Naive thymus-derived CD4-positive, alpha-beta T cell (primary cell): ENCODE measurements around the gene PAK4. TPM values are rescaled to one million over a fixed set of nuclear protein-coding genes. Genes with fewer than 3 reads are reported as not detected.

ENCODE experiments used
- ATAC-seq: fragments of 150-1000 bp; cut with Tn5 transposase; 2 replicates; pipeline ENCODE4 v1.10.0; 2021; ENCODE audit warnings: mild to moderate bottlenecking, moderate library complexity
- CTCF ChIA-PET: fragments of 350-600 bp; sonication (Branson Sonifier 250); formaldehyde crosslinking; loops from one replicate; lab custom pipeline; 2021; ENCODE audit warnings: antibody characterized with exemption; lab: Charles Lee
- POLR2A ChIA-PET: fragments of 350-600 bp; sonication (Branson Sonifier 250); formaldehyde crosslinking; loops from one replicate; lab custom pipeline; 2021; ENCODE audit warnings: antibody characterized with exemption, inconsistent platforms; lab: Charles Lee
- DNase-seq, 9 donors: peaks; one replicate each; pipeline versions ENCODE4 v3.0.0 to v3.0.0-alpha.2; 2020 to 2022; ENCODE audit warnings: mixed read lengths in 1 of 9
- H3K27ac ChIP-seq: one replicate; pipeline ENCODE4 v1.7.0; 2013; ENCODE audit warnings: mild to moderate bottlenecking, low read depth, low read length, moderate library complexity
- H3K27me3 ChIP-seq, 2 donors: one replicate each; pipeline ENCODE4 v1.7.0; 2013; ENCODE audit warnings: low read length in 2 of 2, mild to moderate bottlenecking in 2 of 2, moderate library complexity in 2 of 2; ENCODE audit not compliant: control insufficient read depth in 2 of 2, insufficient read depth in 2 of 2
- H3K36me3 ChIP-seq, 3 experiments: 1 replicate in 2 of 3; 2 replicates in 1 of 3; pipeline ENCODE4 v1.7.0; 2013; ENCODE audit warnings: low read length in 3 of 3, mild to moderate bottlenecking in 3 of 3, moderate library complexity in 1 of 3; ENCODE audit not compliant: insufficient read depth in 3 of 3, control insufficient read depth in 2 of 3
- H3K4me1 ChIP-seq, 2 donors: one replicate each; pipeline ENCODE4 v1.7.0; 2013; ENCODE audit warnings: low read length in 2 of 2, mild to moderate bottlenecking in 2 of 2, moderate library complexity in 1 of 2; ENCODE audit not compliant: control insufficient read depth in 2 of 2, insufficient read depth in 2 of 2
- H3K4me3 ChIP-seq: 2 replicates; pipeline ENCODE4 v1.7.0; 2013; ENCODE audit warnings: mild to moderate bottlenecking, low read length
- H3K9me3 ChIP-seq, 3 experiments: 1 replicate in 2 of 3; 2 replicates in 1 of 3; pipeline ENCODE4 v1.7.0; 2013; ENCODE audit warnings: low read length in 3 of 3; ENCODE audit not compliant: control insufficient read depth in 2 of 3
- H3K27ac Mint-ChIP-seq, 9 donors: one replicate each; pipeline ENCODE4 v1.8.0; 2020 to 2022; ENCODE audit warnings: mixed read lengths in 9 of 9, mild to moderate bottlenecking in 8 of 9, moderate library complexity in 5 of 9, inconsistent platforms in 2 of 9
- H3K27me3 Mint-ChIP-seq, 5 donors: one replicate each; pipeline ENCODE4 v1.8.0; 2021 to 2022; ENCODE audit warnings: mixed read lengths in 5 of 5, mild to moderate bottlenecking in 1 of 5
- H3K36me3 Mint-ChIP-seq, 5 donors: one replicate each; pipeline ENCODE4 v1.8.0; 2020 to 2022; ENCODE audit warnings: mixed read lengths in 5 of 5, mild to moderate bottlenecking in 3 of 5, inconsistent platforms in 1 of 5
- H3K4me1 Mint-ChIP-seq, 7 donors: one replicate each; pipeline ENCODE4 v1.8.0; 2020 to 2022; ENCODE audit warnings: mixed read lengths in 7 of 7, mild to moderate bottlenecking in 3 of 7, inconsistent platforms in 1 of 7
- H3K4me3 Mint-ChIP-seq, 10 donors: one replicate each; pipeline ENCODE4 v1.8.0; 2020 to 2022; ENCODE audit warnings: mild to moderate bottlenecking in 10 of 10, mixed read lengths in 10 of 10, moderate library complexity in 6 of 10, inconsistent platforms in 2 of 10
- H3K9me3 Mint-ChIP-seq, 11 donors: one replicate each; pipeline ENCODE4 v1.8.0; 2020 to 2022; ENCODE audit warnings: mixed read lengths in 11 of 11, mild to moderate bottlenecking in 4 of 11, inconsistent platforms in 1 of 11, moderate library complexity in 1 of 11
- intact Hi-C, 2 donors: fragments of 100-400 bp; cut with micrococcal nuclease; formaldehyde crosslinking; loops; one replicate each; pipeline ENCODE4 v1.15.1; 2023
- polyA plus RNA-seq, 2 donors: library from polyadenylated mRNA; unstranded; fragments of 300-500 nt; fragmentation: Illumina TruSeq; gene quantifications; one replicate each; pipeline ENCODE4 v1.2.3, GENCODE V29; 2021
- total RNA-seq, 6 experiments: library from RNA in 5 of 6; stranded (reverse) in 5 of 6; gene quantifications; 1 replicate in 5 of 6; 2 replicates in 1 of 6; pipeline ENCODE4 v1.2.3 and lab custom pipeline; 2021 to 2026

Gene PAK4
- total and polyA plus RNA-seq, 7 experiments from 2014 or later = 1.0 to 17.5 (median 10.4) TPM

DNA sequence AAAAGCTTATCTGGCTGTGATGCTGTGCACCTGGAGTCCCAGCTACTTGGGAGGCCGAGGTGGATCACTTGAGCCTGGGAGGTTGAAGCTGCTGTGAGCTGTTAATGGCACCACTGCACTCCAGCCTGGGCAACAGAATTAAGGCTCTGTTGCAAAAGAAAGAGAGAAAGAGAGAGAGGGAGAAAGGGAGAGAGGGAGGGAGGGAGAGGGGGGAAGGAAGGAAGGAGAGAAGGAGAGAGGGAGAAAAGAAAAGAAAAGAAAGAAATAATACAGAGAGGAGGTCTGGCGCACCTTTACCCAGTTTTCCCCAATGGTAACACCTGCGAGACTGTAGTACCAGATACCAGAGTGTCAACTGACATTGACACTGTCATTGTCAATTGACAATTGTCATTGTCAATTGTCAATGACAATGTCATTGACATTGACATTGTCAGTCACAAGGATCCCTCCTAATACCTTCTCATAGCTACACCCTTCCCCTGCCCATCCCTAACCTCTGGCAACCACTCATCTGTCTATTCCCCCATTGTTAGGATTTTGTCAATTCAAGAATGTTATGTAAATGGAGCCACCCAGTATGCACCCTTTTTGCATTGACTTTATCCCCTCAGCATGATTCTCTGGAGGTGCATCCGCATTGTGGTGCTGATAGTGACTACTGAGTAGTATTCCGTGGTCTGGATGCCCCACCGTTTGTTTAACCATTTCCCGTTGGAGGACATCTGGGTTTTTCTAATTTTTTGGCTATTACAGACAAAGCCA, 21.3 kb downstream of the PAK4 start:
- CTCF ChIA-PET = no interaction called here

GRCh38 chr19:39147480-39147879, 21.9 kb downstream of the PAK4 start:
- no peaks in the 10 kb centered on the region for H3K9me3 Mint-ChIP-seq
- Histone ChIP-seq H3K27me3 (no peaks in the 10 kb centered on the region), H3K27ac (no peak overlapping the region), H3K36me3 (peaks cover 0 to 5% (median 0%) of the 10 kb centered on the region in 3 experiments), H3K9me3 (no peaks in the 10 kb centered on the region), H3K4me1 (no peaks in the 10 kb centered on the region), H3K4me3 (no peak overlapping the region)
- H3K4me3 Mint-ChIP-seq = no peak overlapping the region
- H3K36me3 Mint-ChIP-seq = peaks cover 0 to 4% (median 0%) of the 10 kb centered on the region in 5 donors
- ChIA-PET POLR2A (no interaction called here), CTCF (no interaction called here)
- H3K27ac Mint-ChIP-seq = peak overlapping the region in 2 of 9 donors; percentile 19 to 30
- H3K4me1 Mint-ChIP-seq = peaks cover 3 to 45% (median 35%) of the 10 kb centered on the region in 7 donors
- no peaks in the 10 kb centered on the region for H3K27me3 Mint-ChIP-seq
- intact Hi-C loops = no loop called here
- no peak for DNase-seq
- no peak for ATAC-seq

More for the DNA sequence above, 21.3 kb downstream of the PAK4 start:
- Mint-ChIP-seq H3K9me3 (no peaks in the 10 kb centered on the region), H3K36me3 (peaks cover 0 to 4% (median 0%) of the 10 kb centered on the region in 5 donors), H3K27me3 (no peaks in the 10 kb centered on the region), H3K4me3 (no peak overlapping the region), H3K27ac (peak overlapping the region in 2 of 9 donors; percentile 30 to 38), H3K4me1 (peaks cover 3 to 46% (median 34%) of the 10 kb centered on the region in 7 donors)
- H3K4me3 ChIP-seq = no peak overlapping the region
- H3K4me1 ChIP-seq = no peaks in the 10 kb centered on the region
- intact Hi-C loops = no loop called here
- DNase-seq (no peak), ATAC-seq (no peak)
- POLR2A ChIA-PET = no interaction called here
- no peaks in the 10 kb centered on the region for H3K9me3 ChIP-seq
- H3K27ac ChIP-seq = no peak overlapping the region
- no peaks in the 10 kb centered on the region for H3K27me3 ChIP-seq
- H3K36me3 ChIP-seq = peaks cover 0 to 5% (median 0%) of the 10 kb centered on the region in 3 experiments

- H3K4me1 Mint-ChIP-seq = peaks cover 6 to 43% (median 33%) of the 10 kb centered on the region in 7 donors
- no peak for DNase-seq
- POLR2A ChIA-PET = no interaction called here
Observed at GRCh38 chr19:39148939-39149529, 23.4 kb downstream of the PAK4 start.

GRCh38 chr19:39150235-39150634, 24.6 kb downstream of the PAK4 start:
- H3K9me3 ChIP-seq = no peaks in the 10 kb centered on the region
- H3K4me3 ChIP-seq = no peak overlapping the region
- H3K27ac ChIP-seq = no peak overlapping the region
- Mint-ChIP-seq H3K4me3 (no peak overlapping the region), H3K27me3 (no peaks in the 10 kb centered on the region), H3K27ac (peak overlapping the region in 1 of 9 donors; percentile 12), H3K36me3 (peaks cover 0 to 10% (median 3%) of the 10 kb centered on the region in 5 donors), H3K4me1 (peaks cover 11 to 40% (median 25%) of the 10 kb centered on the region in 7 donors), H3K9me3 (no peaks in the 10 kb centered on the region)
- DNase-seq (no peak), ATAC-seq (no peak)
- intact Hi-C loops = no loop called here
- no peaks in the 10 kb centered on the region for H3K4me1 ChIP-seq
- ChIA-PET POLR2A (no interaction called here), CTCF (no interaction called here)
- no peaks in the 10 kb centered on the region for H3K27me3 ChIP-seq
- peaks cover 0 to 5% (median 0%) of the 10 kb centered on the region in 3 experiments for H3K36me3 ChIP-seq

More at GRCh38 chr19:39148939-39149529, 23.4 kb downstream of the PAK4 start:
- CTCF ChIA-PET = no interaction called here
- no peak for ATAC-seq
- H3K27me3 ChIP-seq = no peaks in the 10 kb centered on the region
- peaks cover 0 to 9% (median 3%) of the 10 kb centered on the region in 5 donors for H3K36me3 Mint-ChIP-seq
- H3K36me3 ChIP-seq = peaks cover 0 to 5% (median 0%) of the 10 kb centered on the region in 3 experiments
- H3K27ac ChIP-seq = no peak overlapping the region
- H3K4me3 ChIP-seq = no peak overlapping the region
- H3K9me3 ChIP-seq = no peaks in the 10 kb centered on the region
- no peaks in the 10 kb centered on the region for H3K27me3 Mint-ChIP-seq
- H3K27ac Mint-ChIP-seq = peak overlapping the region in 1 of 9 donors; percentile 41
- intact Hi-C loops = no loop called here
- H3K4me3 Mint-ChIP-seq = no peak overlapping the region
- H3K9me3 Mint-ChIP-seq = no peaks in the 10 kb centered on the region
- no peaks in the 10 kb centered on the region for H3K4me1 ChIP-seq

GRCh38 chr19:39150807-39151600, 25.4 kb downstream of the PAK4 start:
- ATAC-seq = no peak
- Histone ChIP-seq H3K4me3 (no peak overlapping the region), H3K9me3 (no peaks in the 10 kb centered on the region), H3K4me1 (no peaks in the 10 kb centered on the region), H3K27me3 (no peaks in the 10 kb centered on the region), H3K36me3 (peaks cover 0 to 5% (median 0%) of the 10 kb centered on the region in 3 experiments), H3K27ac (no peak overlapping the region)
- peaks cover 14 to 38% (median 29%) of the 10 kb centered on the region in 7 donors for H3K4me1 Mint-ChIP-seq
- peaks cover 0 to 10% (median 3%) of the 10 kb centered on the region in 5 donors for H3K36me3 Mint-ChIP-seq
- no peaks in the 10 kb centered on the region for H3K9me3 Mint-ChIP-seq
- H3K27ac Mint-ChIP-seq = peak overlapping the region in 1 of 9 donors; percentile 9
- DNase-seq = no peak
- CTCF ChIA-PET = no interaction called here
- H3K4me3 Mint-ChIP-seq = no peak overlapping the region
- H3K27me3 Mint-ChIP-seq = no peaks in the 10 kb centered on the region
- intact Hi-C loops = no loop called here
- POLR2A ChIA-PET = no interaction called here

DNA sequence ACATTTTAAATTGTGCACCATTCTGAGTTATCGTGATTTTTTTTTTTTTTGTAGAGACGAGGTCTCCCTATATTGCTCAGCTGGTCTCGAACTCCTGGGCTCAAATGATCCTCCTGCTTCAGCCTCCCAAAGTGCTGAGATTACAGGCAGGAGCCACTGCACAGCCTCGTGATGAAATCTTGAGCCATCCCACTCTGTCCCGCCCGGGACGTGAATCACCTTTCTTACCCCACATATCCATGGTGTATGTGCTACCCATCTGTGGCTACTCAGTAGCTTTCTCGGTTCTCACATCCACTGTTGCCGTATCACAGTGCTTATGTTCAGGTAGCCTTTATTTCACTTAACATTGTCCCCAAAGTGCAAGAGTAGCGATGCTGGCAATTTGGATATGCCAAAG, 26.5 kb downstream of the PAK4 start:
- CTCF ChIA-PET = no interaction called here
- ATAC-seq (no peak), DNase-seq (no peak)
- no peak overlapping the region for H3K4me3 ChIP-seq
- H3K36me3 ChIP-seq = peaks cover 0 to 5% (median 0%) of the 10 kb centered on the region in 3 experiments
- no peaks in the 10 kb centered on the region for H3K27me3 Mint-ChIP-seq
- no peaks in the 10 kb centered on the region for H3K9me3 Mint-ChIP-seq
- POLR2A ChIA-PET = no interaction called here
- peaks cover 18 to 35% (median 30%) of the 10 kb centered on the region in 7 donors for H3K4me1 Mint-ChIP-seq
- H3K9me3 ChIP-seq = no peaks in the 10 kb centered on the region
- no peaks in the 10 kb centered on the region for H3K27me3 ChIP-seq
- intact Hi-C loops = no loop called here
- no peak overlapping the region for H3K4me3 Mint-ChIP-seq
- peaks cover 0 to 10% (median 3%) of the 10 kb centered on the region in 5 donors for H3K36me3 Mint-ChIP-seq
- H3K4me1 ChIP-seq = no peaks in the 10 kb centered on the region
- H3K27ac Mint-ChIP-seq = no peak overlapping the region
- H3K27ac ChIP-seq = no peak overlapping the region
